ENCODE measurements around the gene KIF4A. TPM values are rescaled to one million over a fixed set of nuclear protein-coding genes. Genes with fewer than 3 reads are reported as not detected.

Gene KIF4A
- total RNA-seq, 1 donor: 10.8 TPM

- no peak overlapping the region for H3K4me3 ChIP-seq (ENCODE audit: low read depth, low read length)
- no peak for TF ChIP-seq CTCF (IDR thresholded peaks at IDR 0.05; ENCODE audit: insufficient read depth, low read depth, low read length)
- DNase-seq (ENCODE audit: low read depth): no peak
These were observed 148.2 kb downstream of the KIF4A start for GRCh38 chrX:70437921-70438665.

- no peak for DNase-seq (ENCODE audit: low read depth)
- no peak overlapping the region for H3K4me3 ChIP-seq (ENCODE audit: low read depth, low read length)
- TF ChIP-seq CTCF (IDR thresholded peaks at IDR 0.05; ENCODE audit: insufficient read depth, low read depth, low read length): no peak
These were observed 149.1 kb downstream of the KIF4A start for GRCh38 chrX:70439016-70439415.

- no peak overlapping the region for H3K4me3 ChIP-seq (ENCODE audit: low read depth, low read length)
- DNase-seq (ENCODE audit: low read depth): no peak
- TF ChIP-seq CTCF (IDR thresholded peaks at IDR 0.05; ENCODE audit: insufficient read depth, low read depth, low read length): no peak
These were observed 152.3 kb downstream of the KIF4A start for GRCh38 chrX:70442224-70442623.

- DNase-seq (ENCODE audit: low read depth): peak; percentile 31
- TF ChIP-seq CTCF (IDR thresholded peaks at IDR 0.05; ENCODE audit: insufficient read depth, low read depth, low read length): no peak
- H3K4me3 ChIP-seq (ENCODE audit: low read depth, low read length): no peak within 1 kb of the TSS
These were observed 154.5 kb downstream of the KIF4A start, which contains the start of gene DLG3 for GRCh38 chrX:70444326-70444945. DLG3 (plus strand) TSS chrX:70444835; CDS start chrX:70445202, 367 bp downstream.

GRCh38 chrX:70444946-70445656 is 155.2 kb downstream of the KIF4A start:
- no peak for DNase-seq (ENCODE audit: low read depth)
- no peak overlapping the region for H3K4me3 ChIP-seq (ENCODE audit: low read depth, low read length)
- TF ChIP-seq CTCF (IDR thresholded peaks at IDR 0.05; ENCODE audit: insufficient read depth, low read depth, low read length): no peak

GRCh38 chrX:70445951-70446350 is 156.0 kb downstream of the KIF4A start:
- no peak for TF ChIP-seq CTCF (IDR thresholded peaks at IDR 0.05; ENCODE audit: insufficient read depth, low read depth, low read length)
- no peak overlapping the region for H3K4me3 ChIP-seq (ENCODE audit: low read depth, low read length)
- DNase-seq (ENCODE audit: low read depth): no peak

Data from fibroblast of villous mesenchyme (primary cell).